HUES48 (cell line): ENCODE results near the gene NNAT.
"Not testable (repeated sequence)": the region's sequence is repeated elsewhere in the genome, so short reads cannot be mapped to it uniquely, and the experiment has no call there.

Experiments
- H3K27ac ChIP-seq: one replicate; pipeline ENCODE4 v1.7.0; 2013; ENCODE audit warnings: low read depth, low read length, inconsistent platforms
- H3K27me3 ChIP-seq: 2 replicates; pipeline ENCODE4 v1.6.1; 2013; ENCODE audit warnings: mild to moderate bottlenecking, low read length; ENCODE audit not compliant: control insufficient read depth, insufficient read depth
- H3K36me3 ChIP-seq: 2 replicates; pipeline ENCODE4 v1.6.1; 2013; ENCODE audit warnings: low read length; ENCODE audit not compliant: control insufficient read depth, insufficient read depth
- H3K4me1 ChIP-seq: 2 replicates; pipeline ENCODE4 v1.6.1; 2013; ENCODE audit warnings: mild to moderate bottlenecking, low read length; ENCODE audit not compliant: control insufficient read depth, insufficient read depth
- H3K4me3 ChIP-seq: 2 replicates; pipeline ENCODE4 v1.5.1; 2013; ENCODE audit warnings: mild to moderate bottlenecking, low read depth, low read length
- H3K9ac ChIP-seq: 2 replicates; pipeline ENCODE4 v1.6.1; 2013; ENCODE audit warnings: mild to moderate bottlenecking, low read depth, low read length, moderate library complexity
- H3K9me3 ChIP-seq: 2 replicates; pipeline ENCODE4 v1.6.1; 2013; ENCODE audit warnings: low read length; ENCODE audit not compliant: control insufficient read depth, insufficient read depth

The NNAT gene

DNA sequence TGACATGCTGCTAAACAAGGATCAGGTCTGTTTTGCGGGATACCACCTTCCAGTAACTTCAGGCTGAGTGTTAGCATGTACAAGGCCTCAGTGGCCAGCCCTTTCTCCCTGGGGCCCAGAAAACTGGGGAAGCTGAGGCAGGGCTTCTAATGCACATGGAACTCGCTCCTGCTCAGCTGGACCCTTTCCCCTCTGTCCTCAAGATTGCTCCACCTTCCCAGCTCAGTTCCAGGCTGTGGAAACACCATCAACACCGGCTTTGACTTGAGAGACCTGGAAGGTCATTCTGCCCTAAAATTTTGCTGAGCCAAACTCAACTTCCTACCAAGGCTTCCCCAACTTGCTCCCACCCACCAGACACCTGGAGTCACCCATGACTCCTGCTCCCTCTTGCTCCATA lies 10.8 kb downstream of the NNAT start:
- Histone ChIP-seq H3K9me3 (no peaks in the 10 kb centered on the region), H3K36me3 (no peaks in the 10 kb centered on the region), H3K4me1 (peaks cover 7% of the 10 kb centered on the region), H3K9ac (no peak overlapping the region), H3K27me3 (no peaks in the 10 kb centered on the region), H3K27ac (no peak overlapping the region), H3K4me3 (no peak overlapping the region)

DNA sequence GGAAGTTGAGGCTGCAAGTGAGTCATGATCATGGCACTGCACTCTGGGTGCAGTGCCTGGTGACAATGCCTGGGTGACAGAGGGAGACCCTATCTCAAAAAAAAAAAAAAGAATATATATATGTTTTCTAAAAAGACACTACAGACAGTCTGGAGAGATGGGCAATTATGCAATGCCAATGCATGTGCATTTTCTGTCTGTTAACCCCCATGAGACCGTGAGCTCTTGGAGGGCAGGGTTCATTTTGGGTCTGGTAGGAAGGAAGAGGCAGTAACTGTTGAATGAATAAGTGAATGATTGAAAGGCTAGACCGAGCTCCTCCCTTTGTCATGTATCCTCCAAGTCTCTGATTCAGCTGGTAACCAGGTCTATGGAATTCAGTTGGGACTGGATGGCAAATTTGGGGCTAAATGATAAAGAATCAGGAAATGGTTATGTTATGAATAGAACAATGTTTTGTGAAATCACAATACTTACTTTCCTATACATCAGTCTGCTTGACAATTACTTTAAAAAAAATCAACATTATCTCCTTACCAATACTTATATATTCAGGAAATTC lies 12.2 kb downstream of the NNAT start:
- Histone ChIP-seq H3K36me3 (no peaks in the 10 kb centered on the region), H3K4me3 (no peak overlapping the region), H3K9me3 (no peaks in the 10 kb centered on the region), H3K9ac (no peak overlapping the region), H3K27me3 (no peaks in the 10 kb centered on the region), H3K27ac (no peak overlapping the region), H3K4me1 (peaks cover 7% of the 10 kb centered on the region)

DNA sequence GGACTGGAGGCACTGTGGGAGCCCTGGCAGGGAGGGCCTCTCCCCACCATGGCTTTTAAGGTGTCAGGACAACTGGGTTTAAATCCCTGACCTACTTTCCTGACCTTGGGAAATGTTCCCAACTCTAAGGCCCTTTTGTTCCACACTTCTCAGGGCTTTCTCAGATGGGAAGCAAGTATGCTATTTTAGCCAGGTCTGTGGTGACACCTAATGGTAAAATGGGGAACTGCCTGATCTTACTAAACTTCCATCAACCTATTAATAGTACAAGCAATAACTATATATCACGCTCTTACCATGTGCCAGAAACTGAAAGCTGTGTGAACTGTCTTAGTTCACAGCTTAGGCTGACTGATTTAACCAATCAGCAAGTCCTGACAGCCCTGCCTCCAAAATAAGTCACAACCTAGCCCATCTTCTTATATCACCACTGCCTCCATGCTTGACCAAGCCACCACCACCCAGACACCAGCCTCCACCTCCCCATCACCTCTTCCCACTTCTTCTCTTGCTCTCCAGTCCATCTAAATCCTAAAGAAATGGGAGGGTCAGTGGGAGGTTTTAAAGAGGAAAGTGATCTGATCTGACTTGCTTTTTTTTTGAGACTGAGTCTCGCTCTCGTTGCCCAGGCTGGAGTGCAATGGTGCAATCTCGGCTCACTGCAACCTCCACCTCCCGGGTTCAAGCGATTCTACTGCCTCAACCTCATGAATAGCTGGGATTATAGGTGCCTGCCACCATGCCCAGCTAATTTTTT lies 13.5 kb downstream of the NNAT start:
- no peaks in the 10 kb centered on the region for H3K9me3 ChIP-seq
- H3K4me1 ChIP-seq = no peaks in the 10 kb centered on the region
- H3K27ac ChIP-seq = no peak overlapping the region
- H3K4me3 ChIP-seq = no peak overlapping the region
- H3K9ac ChIP-seq = no peak overlapping the region
- no peaks in the 10 kb centered on the region for H3K27me3 ChIP-seq
- H3K36me3 ChIP-seq = no peaks in the 10 kb centered on the region

DNA sequence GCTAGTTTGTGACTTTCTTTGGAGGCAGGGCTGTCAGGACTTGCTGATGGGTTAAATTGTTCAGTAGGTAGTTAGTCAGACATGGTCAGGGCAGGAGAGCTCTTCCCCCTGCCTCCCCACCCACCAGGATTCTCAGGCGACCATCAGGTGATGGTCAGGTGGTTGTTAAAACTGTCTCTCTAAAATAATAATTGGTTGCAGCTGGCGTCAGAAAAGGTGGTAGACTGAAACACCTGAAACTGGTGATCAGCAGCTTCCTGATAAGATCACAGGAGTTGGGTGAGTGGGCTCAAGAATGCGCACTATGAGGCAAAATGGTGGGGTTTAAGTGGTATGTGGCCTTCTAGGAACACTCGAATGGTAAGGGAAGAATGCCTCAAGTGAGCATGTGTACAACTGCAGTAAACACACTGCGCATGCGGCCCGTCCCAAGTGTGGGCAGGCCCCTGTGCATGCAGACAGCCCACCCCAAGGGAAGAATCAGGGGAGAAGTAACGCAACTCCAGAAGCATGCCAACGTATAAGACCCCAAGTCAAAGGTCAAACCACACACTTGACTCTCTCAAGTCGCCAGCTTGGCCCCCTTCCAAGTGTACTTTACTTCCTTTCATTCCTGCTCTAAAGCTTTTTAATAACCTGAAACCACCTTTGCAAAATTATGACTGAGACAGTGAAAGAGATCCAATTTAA lies 14.5 kb downstream of the NNAT start:
- Histone ChIP-seq H3K9me3 (no peaks in the 10 kb centered on the region), H3K9ac (no peak overlapping the region), H3K36me3 (no peaks in the 10 kb centered on the region), H3K4me3 (no peak overlapping the region), H3K27ac (no peak overlapping the region), H3K27me3 (no peaks in the 10 kb centered on the region), H3K4me1 (no peaks in the 10 kb centered on the region)

DNA sequence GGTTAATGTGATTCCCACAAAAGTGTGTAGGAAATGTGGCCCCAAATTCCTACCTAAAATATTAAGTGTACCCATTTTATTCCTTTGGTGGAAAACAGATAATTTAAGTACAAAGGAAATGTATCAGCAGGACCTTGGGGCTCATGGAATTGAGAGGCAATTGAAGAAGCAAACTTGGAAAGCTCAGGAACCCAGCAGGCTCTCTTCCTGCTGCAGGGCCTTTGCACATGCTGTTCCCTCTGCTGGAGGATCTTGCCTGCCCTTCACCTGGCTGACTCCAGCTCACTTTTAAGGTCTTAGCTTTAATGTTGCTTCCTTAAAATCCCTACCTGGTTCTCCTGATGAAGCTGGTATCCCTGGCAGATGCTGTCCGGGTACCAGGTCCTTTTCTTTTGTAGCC lies 16.5 kb downstream of the NNAT start:
- Histone ChIP-seq H3K27ac (no peak overlapping the region), H3K4me3 (no peak overlapping the region), H3K4me1 (no peaks in the 10 kb centered on the region), H3K36me3 (no peaks in the 10 kb centered on the region), H3K27me3 (no peaks in the 10 kb centered on the region), H3K9ac (no peak overlapping the region), H3K9me3 (no peaks in the 10 kb centered on the region)

DNA sequence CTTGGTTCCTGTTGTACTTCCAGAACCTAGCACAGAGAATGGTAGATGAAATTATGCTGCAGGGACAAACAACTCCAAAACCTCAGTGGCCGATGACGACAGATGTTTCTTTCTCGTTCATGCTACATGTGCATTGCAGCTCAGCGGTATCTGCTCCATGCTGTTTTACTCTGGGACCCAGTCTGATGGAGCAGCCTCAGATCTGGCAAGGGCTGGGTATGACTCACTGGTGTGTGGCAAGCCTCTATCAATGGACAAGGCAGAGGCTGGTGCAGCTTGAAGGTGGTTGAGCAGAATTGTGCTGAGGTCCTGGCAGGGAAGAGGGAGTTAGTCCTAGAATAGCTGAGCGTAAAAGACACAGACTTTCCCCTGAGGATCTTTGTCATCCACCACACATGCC lies 17.0 kb downstream of the NNAT start:
- Histone ChIP-seq H3K9me3 (no peaks in the 10 kb centered on the region), H3K27me3 (no peaks in the 10 kb centered on the region), H3K4me3 (no peak overlapping the region), H3K4me1 (no peaks in the 10 kb centered on the region), H3K36me3 (no peaks in the 10 kb centered on the region), H3K27ac (no peak overlapping the region), H3K9ac (no peak overlapping the region)

DNA sequence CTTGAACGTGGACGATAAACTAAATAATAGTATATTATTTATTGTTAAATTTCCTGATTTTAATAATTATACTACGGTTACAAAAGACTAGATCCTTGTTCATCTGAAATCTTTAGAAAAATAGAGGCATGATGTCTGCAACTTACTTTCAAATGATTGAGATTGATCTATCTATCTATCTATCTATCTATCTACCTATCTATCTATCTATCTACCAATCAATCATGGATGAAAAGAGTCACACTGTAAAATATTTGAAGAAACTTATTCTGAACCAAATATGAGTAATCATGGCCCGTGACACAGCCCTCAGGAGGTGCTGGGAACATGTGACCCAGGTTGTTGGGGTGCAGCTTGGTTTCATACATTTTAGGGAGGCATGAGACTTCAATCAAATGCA lies 18.4 kb downstream of the NNAT start:
- Histone ChIP-seq H3K27ac (no peak overlapping the region), H3K4me3 (no peak overlapping the region), H3K36me3 (no peaks in the 10 kb centered on the region), H3K27me3 (no peaks in the 10 kb centered on the region), H3K9me3 (no peaks in the 10 kb centered on the region), H3K9ac (no peak overlapping the region), H3K4me1 (no peaks in the 10 kb centered on the region)

DNA sequence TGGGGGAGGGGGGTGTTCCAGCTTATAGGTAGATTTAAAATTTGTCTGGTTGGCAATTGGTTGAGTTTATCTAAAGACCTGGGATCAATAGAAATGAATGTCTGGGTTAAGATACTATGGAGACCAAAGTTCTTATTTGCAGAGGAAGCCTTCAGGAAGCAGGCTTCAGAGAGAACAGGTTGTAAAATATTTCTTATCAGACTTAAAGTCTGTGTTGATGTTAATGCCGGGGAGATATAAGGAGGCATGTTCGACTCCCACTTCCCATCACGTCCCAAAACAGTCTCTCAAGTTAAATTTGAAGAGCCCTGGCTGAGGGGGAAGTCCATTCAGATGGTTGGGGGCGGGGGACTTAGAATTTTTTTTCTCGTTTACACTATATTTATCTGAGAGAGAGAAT lies 19.0 kb downstream of the NNAT start:
- H3K27me3 ChIP-seq = no peaks in the 10 kb centered on the region
- H3K36me3 ChIP-seq = no peaks in the 10 kb centered on the region
- H3K4me3 ChIP-seq = no peak overlapping the region
- H3K27ac ChIP-seq = no peak overlapping the region
- no peaks in the 10 kb centered on the region for H3K4me1 ChIP-seq
- H3K9ac ChIP-seq = no peak overlapping the region
- H3K9me3 ChIP-seq = no peaks in the 10 kb centered on the region

DNA sequence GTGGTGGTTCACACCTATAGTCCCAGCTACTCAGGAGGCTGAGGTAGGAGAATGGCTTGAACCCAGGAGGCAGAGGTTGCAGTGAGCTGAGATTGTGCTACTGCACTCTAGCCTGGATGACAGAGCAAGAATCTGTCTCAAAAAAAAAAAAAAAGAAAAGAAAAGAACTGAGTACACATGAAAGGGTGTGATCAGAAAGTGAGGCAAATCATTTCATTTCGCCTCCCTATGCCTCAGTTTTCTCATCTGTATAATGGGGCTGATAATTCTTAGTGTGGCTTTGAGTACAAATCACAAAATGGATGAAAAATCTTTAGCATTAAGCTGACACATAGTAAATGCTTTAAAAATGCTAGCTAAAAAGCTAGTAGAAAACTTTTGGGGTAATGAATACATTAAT lies 19.8 kb downstream of the NNAT start:
- not testable (repeated sequence) for H3K4me3 ChIP-seq, H3K9ac ChIP-seq, H3K9me3 ChIP-seq, H3K27ac ChIP-seq, H3K27me3 ChIP-seq, H3K4me1 ChIP-seq, H3K36me3 ChIP-seq

DNA sequence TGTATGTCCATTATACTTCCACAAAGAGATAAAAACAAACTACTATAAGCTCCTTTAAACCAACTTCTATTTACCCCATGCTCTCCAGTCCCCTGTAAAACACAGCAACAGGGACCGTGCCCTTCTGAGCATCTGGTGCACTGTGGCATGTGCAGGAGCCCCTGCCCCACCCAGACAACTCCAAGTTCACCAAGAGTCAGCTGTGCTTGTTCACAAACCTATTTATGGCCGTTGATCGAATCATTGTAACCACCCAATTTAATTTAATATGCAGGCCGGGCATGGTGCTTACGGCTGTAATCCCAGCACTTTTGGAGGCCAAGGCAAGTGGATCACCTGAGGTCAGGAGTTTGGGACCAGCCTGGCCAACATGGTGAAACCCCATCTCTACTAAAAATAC lies 20.3 kb downstream of the NNAT start:
- Histone ChIP-seq H3K9ac (no peak overlapping the region), H3K27me3 (no peaks in the 10 kb centered on the region), H3K36me3 (no peaks in the 10 kb centered on the region), H3K4me1 (no peaks in the 10 kb centered on the region), H3K4me3 (no peak overlapping the region), H3K9me3 (no peaks in the 10 kb centered on the region), H3K27ac (no peak overlapping the region)

DNA sequence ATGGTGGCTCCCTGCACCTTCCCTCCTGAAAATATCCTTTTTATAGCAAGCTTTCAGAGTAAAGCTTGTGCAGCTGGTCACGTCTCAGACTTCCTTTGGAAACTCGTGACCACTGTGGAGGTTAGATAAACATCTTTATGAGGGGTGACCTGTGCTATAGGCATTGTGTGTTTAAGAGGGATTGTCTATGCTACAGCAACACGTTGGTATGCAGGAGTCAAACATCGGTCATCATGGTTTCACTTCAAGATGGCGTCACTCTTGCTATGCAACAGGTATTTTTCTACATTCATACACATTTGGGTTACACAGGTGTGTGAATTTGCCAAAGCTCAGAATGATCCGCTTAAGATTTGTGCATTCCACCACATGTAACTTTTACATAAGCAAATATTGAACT lies 21.2 kb downstream of the NNAT start:
- H3K4me1 ChIP-seq = no peaks in the 10 kb centered on the region
- no peaks in the 10 kb centered on the region for H3K36me3 ChIP-seq
- H3K27me3 ChIP-seq = no peaks in the 10 kb centered on the region
- no peaks in the 10 kb centered on the region for H3K9me3 ChIP-seq
- H3K4me3 ChIP-seq = no peak overlapping the region
- no peak overlapping the region for H3K9ac ChIP-seq
- H3K27ac ChIP-seq = no peak overlapping the region
